NB4 (cell line): ENCODE measurements around the gene PHF21B.

Source experiments
- MAX ChIP-seq: IDR thresholded peaks from 2 replicates; pipeline ENCODE4 v1.6.1; 2011; ENCODE audit warnings: low read depth, low read length
- POLR2A ChIP-seq: IDR thresholded peaks from 2 replicates; pipeline ENCODE4 v1.6.1; 2011; ENCODE audit warnings: mild to moderate bottlenecking; ENCODE audit not compliant: insufficient read length; ENCODE audit errors: extremely low read depth
- TF ChIP-seq, protein P1 (sequence below): IDR thresholded peaks from one replicate; pipeline ENCODE4 v1.5.1; 2012; ENCODE audit warnings: low read depth, low read length

DNA sequence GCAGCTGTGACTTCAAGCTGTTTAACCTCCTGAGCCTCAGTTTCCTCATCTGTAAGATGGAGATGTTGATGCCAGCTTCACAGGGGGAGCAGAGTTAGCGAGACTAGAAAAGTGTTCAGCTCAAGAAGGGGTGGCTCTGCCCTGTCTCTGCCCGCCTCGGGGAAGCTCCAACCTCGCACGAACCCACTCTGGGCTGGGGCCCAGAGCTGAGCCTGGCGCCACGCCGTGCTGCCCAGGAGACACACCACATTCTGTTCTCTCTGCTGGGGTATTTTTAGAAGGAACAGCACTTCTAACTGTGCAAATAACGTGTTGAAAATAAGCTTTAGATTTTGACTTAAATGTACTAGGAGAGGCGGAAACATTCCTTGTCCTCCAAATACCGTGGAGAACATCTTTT, 74.1 kb downstream of the PHF21B start:
- TF ChIP-seq, protein P1, sequence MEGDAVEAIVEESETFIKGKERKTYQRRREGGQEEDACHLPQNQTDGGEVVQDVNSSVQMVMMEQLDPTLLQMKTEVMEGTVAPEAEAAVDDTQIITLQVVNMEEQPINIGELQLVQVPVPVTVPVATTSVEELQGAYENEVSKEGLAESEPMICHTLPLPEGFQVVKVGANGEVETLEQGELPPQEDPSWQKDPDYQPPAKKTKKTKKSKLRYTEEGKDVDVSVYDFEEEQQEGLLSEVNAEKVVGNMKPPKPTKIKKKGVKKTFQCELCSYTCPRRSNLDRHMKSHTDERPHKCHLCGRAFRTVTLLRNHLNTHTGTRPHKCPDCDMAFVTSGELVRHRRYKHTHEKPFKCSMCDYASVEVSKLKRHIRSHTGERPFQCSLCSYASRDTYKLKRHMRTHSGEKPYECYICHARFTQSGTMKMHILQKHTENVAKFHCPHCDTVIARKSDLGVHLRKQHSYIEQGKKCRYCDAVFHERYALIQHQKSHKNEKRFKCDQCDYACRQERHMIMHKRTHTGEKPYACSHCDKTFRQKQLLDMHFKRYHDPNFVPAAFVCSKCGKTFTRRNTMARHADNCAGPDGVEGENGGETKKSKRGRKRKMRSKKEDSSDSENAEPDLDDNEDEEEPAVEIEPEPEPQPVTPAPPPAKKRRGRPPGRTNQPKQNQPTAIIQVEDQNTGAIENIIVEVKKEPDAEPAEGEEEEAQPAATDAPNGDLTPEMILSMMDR, result no peak
- TF ChIP-seq POLR2A, result no peak
- TF ChIP-seq MAX, result no peak
